Stimulated activated CD8-positive, alpha-beta memory T cell treated with anti-CD3 and anti-CD28 coated beads, Interleukin-2, amount 100 ng/mL, for 48 hours (primary cell): ENCODE measurements around the gene SMIM14.
"Not testable (repeated sequence)": the region's sequence is repeated elsewhere in the genome, so short reads cannot be mapped to it uniquely, and the experiment has no call there.

Experiments
- DNase-seq, 2 donors: peaks; one replicate each; pipeline ENCODE4 v3.0.0-alpha.2; 2020; ENCODE audit warnings: low read depth in 2 of 2

Gene SMIM14

DNA sequence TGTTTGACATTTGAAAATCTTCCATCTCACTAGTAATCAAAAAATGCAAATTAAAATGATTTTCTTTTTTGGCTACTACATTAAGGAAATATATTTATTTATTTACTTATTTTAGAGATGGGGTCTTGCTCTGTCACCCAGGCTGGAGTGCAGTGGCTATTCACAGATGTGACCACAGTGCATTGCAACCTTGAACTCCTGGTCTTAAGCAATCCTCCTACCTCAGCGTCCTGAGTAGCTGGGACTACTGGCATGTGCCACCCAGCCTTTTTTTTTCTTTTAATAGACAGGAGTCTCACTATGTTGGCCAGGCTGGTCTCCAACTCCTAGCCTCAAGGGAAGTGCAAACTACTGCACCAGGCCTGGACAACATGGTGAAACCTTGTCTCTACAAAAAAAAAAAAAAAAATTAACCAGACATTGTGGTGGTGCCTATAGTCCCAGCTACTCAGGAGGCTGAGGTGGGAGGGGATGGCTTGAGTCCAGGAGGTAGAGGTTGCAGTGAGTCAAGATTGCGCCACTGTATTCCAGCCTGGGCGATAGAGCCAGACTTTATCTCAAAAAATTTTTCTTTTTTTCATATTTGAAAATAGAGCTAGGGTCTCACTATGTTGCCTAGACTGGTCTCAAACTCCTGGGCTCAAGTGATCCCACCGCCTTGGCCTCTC is 4.4 kb upstream of the SMIM14 start:
- DNase-seq = no peak

DNA sequence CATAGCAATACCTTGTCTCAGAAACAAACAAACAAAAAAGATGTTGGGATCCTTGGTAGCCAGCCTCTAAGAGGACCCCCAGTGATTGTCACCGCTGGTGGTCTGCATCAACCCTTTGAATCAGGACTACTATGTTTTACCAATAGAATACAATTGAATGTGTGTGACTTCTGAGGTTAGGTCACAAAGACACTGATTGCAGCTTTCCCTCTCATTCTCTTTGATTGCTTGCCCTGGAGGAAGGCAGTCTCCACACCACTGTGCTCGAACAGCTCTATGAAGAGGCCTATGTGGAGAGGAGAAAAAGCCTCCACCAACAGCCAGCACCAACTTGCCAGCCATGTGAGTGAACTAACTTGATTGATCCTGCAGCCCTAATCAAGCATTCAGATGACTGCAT is 2.8 kb upstream of the SMIM14 start:
- DNase-seq = no peak

DNA sequence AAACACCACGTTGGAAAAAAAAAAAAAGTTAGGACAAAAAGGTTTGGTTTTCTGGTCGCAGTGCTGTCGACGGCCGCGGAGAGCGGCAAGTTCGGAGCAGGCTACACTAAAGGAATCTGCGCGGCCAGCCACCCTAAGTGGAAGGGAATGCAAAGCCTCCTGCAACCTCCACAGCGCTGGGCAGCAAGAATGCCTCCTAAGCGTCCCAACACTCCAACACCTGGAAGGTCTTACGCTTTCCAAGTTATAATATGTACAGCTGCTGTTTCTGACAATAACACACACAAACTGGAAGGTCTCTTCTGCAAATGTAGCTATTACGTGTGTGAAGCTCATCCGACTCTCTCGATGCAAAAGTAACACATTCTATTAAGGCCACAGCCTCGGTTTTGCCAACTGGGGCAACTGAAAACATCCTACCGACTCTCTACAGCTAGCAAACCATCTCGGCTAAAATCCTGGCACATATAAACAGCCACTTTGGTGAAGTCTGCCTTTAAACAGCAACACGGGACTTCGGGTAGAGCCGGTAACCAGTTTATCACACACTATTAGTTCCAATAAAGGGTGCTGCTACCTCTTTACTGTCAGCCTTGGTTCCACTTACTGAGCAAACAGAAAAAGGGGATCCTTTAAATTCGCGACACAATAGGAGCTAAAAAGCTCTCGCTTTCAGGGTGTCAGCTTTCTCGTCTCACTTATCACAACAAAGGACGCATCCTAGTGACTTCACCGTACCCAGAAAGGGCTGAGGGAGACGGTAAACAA is 895 bp downstream of the SMIM14 start:
- no peak for DNase-seq

DNA sequence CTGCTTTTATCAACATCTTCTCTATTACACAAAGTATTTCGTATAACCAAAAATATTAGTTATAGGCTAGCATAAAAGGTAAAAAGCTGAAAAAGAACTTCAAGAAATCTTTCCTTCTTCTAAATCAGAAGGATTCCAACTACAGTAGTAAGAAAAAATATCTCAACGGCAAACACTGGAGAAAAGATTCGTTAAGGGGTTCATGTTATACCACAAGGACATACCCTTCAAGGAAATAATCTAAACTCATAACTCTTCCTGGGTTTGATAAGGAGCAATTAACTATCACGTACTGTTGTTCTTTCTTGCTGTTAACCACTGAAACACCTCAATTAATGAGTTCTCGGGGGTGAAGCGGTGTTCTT is 1.5 kb downstream of the SMIM14 start:
- DNase-seq = no peak

GRCh38 chr4:39636531-39637184 is 2.0 kb downstream of the SMIM14 start:
- no peak for DNase-seq

DNA sequence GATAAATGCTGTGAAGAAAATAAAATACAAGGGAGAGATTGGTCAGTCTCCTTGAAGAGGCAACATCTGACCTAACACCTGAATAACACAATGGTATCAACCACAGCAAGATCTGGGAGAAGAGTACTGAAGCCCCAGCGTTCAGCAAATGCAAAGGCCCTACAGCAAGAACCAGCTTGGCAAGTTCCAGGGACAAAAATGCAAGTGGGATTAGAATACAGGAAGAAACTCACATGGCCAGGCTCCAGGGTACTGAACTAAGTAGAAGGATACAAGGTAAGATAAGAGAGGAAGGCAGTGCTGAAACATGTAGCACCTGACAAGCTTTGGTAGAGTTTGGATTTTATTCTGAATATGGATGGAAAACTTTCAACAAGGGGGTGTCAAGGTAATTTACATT is 3.6 kb downstream of the SMIM14 start:
- no peak for DNase-seq

DNA sequence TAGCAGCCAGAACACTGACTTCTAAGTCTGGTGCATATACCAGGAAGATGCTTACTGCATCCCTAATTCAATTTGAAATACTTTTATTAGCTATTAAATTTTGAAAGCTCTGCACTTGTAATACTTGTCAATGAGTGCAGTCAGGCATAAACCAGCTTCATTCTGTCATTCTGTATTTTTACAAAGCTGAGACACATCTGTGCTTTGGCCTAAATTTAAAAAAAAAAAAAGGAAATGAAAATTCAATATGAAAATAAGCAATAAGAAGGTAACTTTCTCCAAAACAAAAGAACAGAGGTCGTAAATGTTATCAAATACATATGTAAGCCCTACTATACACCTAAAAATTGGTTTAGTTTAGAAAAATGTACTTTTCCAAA is 7.0 kb downstream of the SMIM14 start:
- DNase-seq = no peak

DNA sequence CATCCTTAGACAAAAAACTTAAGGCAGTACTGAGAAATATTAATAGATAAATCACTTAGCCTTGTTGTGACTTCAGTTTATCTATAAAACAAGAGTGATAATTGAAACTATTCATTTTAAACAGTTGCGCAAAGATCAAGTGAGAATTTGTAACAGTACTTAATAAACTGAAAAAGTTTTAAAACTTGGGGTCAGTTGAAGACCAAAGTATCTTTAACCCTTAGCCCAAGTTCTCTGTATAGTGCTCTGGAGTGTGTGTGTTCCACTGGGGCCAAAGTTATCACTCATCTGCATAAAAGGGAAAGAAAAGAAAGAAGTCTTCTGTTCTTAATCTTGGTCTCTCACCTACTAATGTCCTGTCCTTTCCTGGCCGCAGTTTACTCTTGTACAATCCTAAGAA is 11.3 kb downstream of the SMIM14 start:
- no peak for DNase-seq

DNA sequence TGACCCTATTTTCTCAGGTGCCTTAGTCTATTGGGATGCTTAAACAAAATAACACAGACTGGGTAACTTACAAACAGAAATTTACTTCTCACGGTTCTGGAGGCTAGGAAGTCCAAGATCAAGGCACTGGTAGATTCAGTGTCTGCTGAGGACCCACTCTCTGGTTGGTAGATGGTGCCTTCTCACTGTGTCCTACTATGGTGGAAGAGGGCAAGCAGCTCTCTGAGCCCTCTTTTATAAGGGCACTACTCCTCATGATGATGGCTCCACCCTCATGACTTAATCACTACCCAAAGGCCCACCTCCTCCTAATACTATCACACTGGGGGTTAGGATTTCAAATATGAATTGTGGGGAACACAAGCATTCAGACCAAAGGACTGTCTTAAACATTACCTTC is 11.8 kb downstream of the SMIM14 start:
- no peak for DNase-seq

DNA sequence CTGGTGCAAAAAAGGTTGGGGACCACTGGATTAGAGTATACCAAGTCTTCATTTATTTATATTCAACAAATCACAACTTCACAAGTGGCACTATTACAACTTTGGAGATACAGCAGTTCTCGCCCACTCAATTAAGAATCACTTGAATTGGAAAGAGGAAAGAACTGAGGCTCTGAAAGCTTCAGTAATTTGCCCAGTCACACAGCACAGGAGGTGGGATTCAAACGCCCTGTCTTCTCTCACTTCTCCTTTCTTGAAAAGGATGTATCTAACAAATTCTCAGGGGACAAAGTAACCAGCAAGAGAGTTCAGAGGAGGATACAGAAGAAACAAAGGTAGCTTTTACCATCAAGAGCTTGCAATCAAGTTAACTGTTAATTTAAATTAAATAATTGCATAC is 12.4 kb downstream of the SMIM14 start:
- no peak for DNase-seq

- no peak for DNase-seq
These were observed 17.1 kb downstream of the SMIM14 start for GRCh38 chr4:39621582-39621981.

DNA sequence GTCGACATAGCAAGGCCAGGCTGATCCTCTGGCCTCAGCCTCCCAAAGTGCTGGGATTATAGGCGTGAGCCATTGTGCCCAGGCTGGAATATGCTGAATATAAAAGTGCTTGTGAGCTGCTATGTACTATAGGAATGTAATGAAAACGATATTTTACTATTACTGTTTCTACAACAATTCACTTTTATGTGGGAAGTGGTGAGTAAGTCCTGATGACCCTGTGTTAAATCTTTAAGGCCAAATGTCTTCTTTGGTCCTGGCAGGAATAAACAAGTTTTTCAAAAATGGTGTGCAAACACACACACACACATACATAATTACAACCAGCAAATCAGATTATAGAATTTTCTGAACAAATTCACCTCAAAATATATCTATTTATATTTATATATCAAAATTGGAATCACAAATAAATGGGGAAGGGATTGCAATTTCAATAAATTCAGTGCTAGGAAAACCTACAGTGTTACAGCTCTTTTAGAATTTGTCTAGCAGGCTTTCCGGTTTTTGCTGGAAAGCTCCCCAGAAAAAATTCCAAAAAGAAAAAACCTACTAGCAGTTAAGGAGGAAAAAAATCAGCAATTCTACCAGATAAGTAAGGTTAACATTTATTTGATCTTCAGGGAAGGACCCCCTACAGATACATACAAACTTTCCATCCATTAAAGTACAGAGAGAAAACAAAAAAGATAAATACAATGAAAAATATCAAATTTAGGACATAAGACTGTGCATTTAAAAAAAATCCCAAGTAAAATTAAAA is 17.9 kb downstream of the SMIM14 start:
- DNase-seq = no peak

- DNase-seq = no peak
These were observed 21.1 kb downstream of the SMIM14 start for GRCh38 chr4:39617534-39617933.

DNA sequence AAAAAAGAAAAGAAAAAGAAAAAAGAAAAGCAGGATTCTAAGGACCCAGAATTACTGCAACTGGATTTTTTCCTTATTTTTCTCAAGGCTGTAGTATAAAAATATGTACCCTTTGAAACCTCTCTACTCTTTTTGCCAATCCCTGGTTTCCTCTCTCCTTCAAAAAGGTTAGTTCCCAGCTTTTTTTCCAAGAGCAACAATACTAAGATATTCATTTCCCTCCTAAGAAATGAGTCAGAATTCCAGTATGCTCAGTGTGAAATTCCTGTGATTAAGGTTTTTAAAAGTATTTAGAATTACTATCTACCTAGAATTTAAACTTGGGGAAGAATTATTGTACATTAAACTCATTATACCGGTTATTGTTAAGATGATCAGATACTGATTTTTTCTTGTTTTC is 22.0 kb downstream of the SMIM14 start:
- DNase-seq = no peak

GRCh38 chr4:39616112-39616511 is 22.6 kb downstream of the SMIM14 start:
- DNase-seq = not testable (repeated sequence)

DNA sequence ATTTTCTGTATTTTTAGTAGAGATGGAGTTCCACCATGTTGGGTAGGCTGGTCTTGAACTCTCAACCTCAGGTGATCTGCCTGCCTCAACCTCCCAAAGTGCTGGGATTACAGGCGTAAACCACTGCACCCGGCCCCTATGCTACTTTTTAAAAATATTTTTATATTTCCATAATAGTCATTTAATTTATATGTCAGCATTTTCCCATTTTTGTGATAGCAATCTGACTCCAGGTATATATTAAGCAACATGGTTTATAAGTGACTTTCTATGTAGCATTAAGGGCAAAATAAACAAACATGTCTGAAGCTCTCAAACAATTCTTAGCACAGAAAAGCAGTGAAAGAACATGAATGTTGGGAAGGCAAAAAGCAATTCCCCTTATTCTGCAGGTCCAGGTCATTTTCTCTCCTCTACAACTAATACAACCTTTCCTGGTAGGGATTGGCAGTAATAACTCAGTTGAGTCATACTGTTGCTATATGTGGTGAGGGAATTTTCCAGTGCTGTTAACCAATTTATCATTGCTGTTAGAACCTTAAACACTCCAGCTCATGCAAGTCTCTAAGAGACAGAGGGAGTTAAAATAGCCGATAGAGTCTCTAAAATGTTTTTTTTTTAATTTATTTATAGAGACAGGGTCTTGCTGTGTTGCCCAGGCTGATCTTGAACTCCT is 24.0 kb downstream of the SMIM14 start:
- DNase-seq = no peak

DNA sequence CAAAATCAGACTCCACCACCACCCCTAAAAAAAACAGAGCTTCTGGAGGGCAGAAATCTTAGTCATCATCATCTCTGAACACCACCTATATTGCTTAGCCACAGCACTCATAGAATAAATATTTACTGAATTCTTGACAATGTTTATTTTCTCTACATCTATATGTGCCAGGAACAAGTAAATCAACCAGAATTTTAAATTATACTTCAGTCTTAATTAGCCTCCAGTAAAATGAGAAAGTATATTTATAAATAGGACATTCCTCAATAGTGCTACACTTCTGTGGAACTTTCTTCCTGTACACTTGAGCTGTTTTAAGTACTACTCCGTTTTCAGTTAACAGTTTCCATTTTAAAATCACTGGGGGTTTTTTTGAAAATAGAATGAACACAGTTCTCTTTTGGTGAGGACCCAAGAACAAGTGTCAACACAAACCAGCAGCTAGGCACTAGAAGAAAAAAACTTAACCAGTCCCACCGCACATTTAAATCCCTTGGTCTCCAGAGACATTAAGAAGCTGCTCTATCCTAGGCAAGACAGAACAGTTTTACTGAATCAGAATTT is 25.5 kb downstream of the SMIM14 start:
- DNase-seq = no peak

GRCh38 chr4:39609454-39609931 is 29.2 kb downstream of the SMIM14 start:
- DNase-seq = no peak

DNA sequence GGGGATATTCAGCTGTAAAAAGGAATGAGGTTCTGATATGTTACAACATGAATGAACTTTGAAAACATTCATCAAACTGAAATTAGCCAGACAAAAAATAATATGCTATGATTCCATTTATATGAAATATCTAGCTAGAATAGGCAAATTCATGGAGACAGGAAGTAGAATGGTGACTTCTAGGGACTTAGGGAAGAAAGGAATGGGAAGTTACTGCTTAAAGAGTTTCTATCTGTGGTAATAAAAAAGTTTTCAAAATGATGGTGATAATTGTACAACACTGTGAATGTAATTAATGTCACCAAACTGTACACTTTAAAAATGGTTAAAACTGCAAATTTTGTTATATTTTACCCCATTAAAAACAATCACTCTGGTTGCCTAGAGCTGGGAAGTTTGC is 30.2 kb downstream of the SMIM14 start:
- DNase-seq = no peak

- no peak for DNase-seq
These were observed 31.9 kb downstream of the SMIM14 start for GRCh38 chr4:39606747-39607146.

DNA sequence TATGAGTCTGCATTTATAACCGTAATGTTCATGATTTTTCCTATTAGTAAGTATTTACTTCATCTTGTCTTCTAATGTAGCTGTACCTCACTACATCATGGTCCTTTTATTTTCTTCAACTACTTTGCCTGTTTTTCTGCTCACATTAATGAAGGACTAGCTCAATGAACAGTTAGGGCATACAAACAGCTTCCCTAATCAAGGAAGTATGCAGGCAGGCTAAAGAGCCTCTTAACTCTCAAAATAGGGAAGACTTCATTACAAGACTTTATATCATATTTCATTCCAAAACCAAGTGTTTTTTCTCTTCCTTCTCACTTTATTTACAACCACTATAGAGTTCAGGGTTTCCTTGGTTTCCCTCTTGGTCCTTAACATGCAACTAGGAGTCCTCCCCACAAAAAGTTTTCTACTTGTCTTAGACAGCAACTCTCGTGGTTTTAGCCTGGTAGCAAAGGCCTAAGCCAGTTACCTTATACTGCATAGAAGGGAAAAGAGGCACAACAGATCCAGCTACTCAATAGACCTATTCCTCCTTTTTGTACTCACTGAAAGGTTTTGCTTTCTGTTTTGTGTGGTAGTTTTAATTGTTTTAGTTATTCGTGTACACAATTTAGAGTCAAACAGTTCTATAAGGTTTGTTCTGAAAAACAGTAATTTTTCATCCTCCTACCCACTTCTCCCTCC is 40.8 kb downstream of the SMIM14 start:
- no peak for DNase-seq
